SK-N-SH (cell line): ENCODE measurements around the gene CRB1. TPM values are rescaled to one million over a fixed set of nuclear protein-coding genes. Genes with fewer than 3 reads are reported as not detected.

Experiments used
- CTCF ChIA-PET: fragments of 300-600, 350-600 bp; formaldehyde crosslinking; extraction: SDS; loops from one replicate; lab custom pipeline; 2021; lab: Yijun Ruan, JAX
- POLR2A ChIA-PET: fragments of 350-600 bp; sonication (Branson Sonifier 250); formaldehyde crosslinking; extraction: SDS; loops from one replicate; lab custom pipeline; 2020; ENCODE audit warnings: antibody characterized with exemption, inconsistent platforms; lab: Yijun Ruan, JAX
- DNase-seq: peaks from one replicate; pipeline ENCODE4 v3.0.0; 2012
- H2AFZ ChIP-seq: fragments of 200-600 bp; sonication (generic); 2 replicates; pipeline ENCODE4 v1.8.1; 2016; ENCODE audit warnings: antibody characterized with exemption, mild to moderate bottlenecking, low read depth
- H3F3A ChIP-seq: fragments of 200-600 bp; sonication (generic); replicated peaks from 2 replicates; pipeline ENCODE3; 2016; ENCODE audit warnings: antibody characterized with exemption, mild to moderate bottlenecking; ENCODE audit not compliant: insufficient read depth
- H3K27ac ChIP-seq, 2 experiments: fragments of 200-500 bp in 1 of 2; fragments of 200-600 bp in 1 of 2; sonication (Bioruptor generic) in 1 of 2; sonication (generic), shearing (Covaris generic) in 1 of 2; 2 replicates each; pipeline versions ENCODE4 v1.5.1 to v1.6.1; 2014 to 2016; ENCODE audit warnings: low read depth in 2 of 2, inconsistent platforms in 1 of 2, low read length in 1 of 2, mild to moderate bottlenecking in 1 of 2, mixed read lengths in 1 of 2
- H3K27me3 ChIP-seq: fragments of 200-600 bp; sonication (generic), shearing (Covaris generic); 2 replicates; pipeline ENCODE4 v1.6.1; 2016; ENCODE audit warnings: mixed run types; ENCODE audit not compliant: insufficient read depth
- H3K36me3 ChIP-seq, 2 experiments: fragments of 200-500 bp in 1 of 2; fragments of 200-600 bp in 1 of 2; sonication (Bioruptor generic) in 1 of 2; sonication (generic) in 1 of 2; replicated peaks in 1 of 2; 2 replicates each; pipeline versions ENCODE3 to v1.5.1; 2014 to 2016; ENCODE audit warnings: low read length in 1 of 2, mild to moderate bottlenecking in 1 of 2; ENCODE audit not compliant: insufficient read depth in 2 of 2, control insufficient read depth in 1 of 2
- H3K4me1 ChIP-seq, 2 experiments: fragments of 200-500 bp in 1 of 2; fragments of 200-600 bp in 1 of 2; sonication (Bioruptor generic) in 1 of 2; sonication (generic), shearing (Covaris generic) in 1 of 2; 2 replicates each; pipeline versions ENCODE4 v1.5.1 to v1.6.1; 2014 to 2016; ENCODE audit warnings: low read depth in 1 of 2, low read length in 1 of 2, mixed run types in 1 of 2; ENCODE audit not compliant: insufficient read depth in 2 of 2, control insufficient read depth in 1 of 2
- H3K4me2 ChIP-seq: fragments of 200-600 bp; sonication (generic), shearing (Covaris generic); 2 replicates; pipeline ENCODE4 v1.6.1; 2017; ENCODE audit warnings: mixed run types
- H3K4me3 ChIP-seq, 2 experiments: fragments of 200-500 bp in 1 of 2; fragments of 200-600 bp in 1 of 2; sonication (Bioruptor generic) in 1 of 2; sonication (generic), shearing (Covaris generic) in 1 of 2; 2 replicates each; pipeline versions ENCODE4 v1.5.1 to v1.8.1; 2014 to 2016; ENCODE audit warnings: low read depth in 2 of 2, inconsistent platforms in 1 of 2, low read length in 1 of 2, mild to moderate bottlenecking in 1 of 2, mixed read lengths in 1 of 2, moderate library complexity in 1 of 2
- H3K79me2 ChIP-seq: fragments of 200-600 bp; sonication (generic); 2 replicates; pipeline ENCODE4 v1.8.1; 2017; ENCODE audit warnings: mild to moderate bottlenecking; ENCODE audit not compliant: insufficient read depth
- H3K9ac ChIP-seq: fragments of 200-600 bp; sonication (generic); 2 replicates; pipeline ENCODE4 v1.6.1; 2017; ENCODE audit warnings: mixed run types
- H3K9me2 ChIP-seq: fragments of 200-600 bp; sonication (generic); 2 replicates; pipeline ENCODE4 v1.6.1; 2017; ENCODE audit warnings: mixed run types
- H3K9me3 ChIP-seq: fragments of 200-600 bp; sonication (generic); 2 replicates; pipeline ENCODE4 v1.6.1; 2017; ENCODE audit warnings: mixed run types, mild to moderate bottlenecking, moderate library complexity
- H4K20me1 ChIP-seq: fragments of 200-600 bp; sonication (generic); 2 replicates; pipeline ENCODE4 v1.6.1; 2017; ENCODE audit warnings: mild to moderate bottlenecking, mixed run types; ENCODE audit not compliant: insufficient read depth
- CHD2 ChIP-seq: fragments of 150-350 bp; IDR thresholded peaks from 2 replicates; pipeline ENCODE4 v1.6.1; 2018; ENCODE audit warnings: low read length; ENCODE audit not compliant: partially characterized antibody
- EP300 ChIP-seq, 2 experiments: IDR thresholded peaks; 2 replicates each; pipeline versions ENCODE4 v1.4.0 to v1.6.1; 2012; ENCODE audit warnings: borderline replicate concordance in 1 of 2, low read depth in 1 of 2, low read length in 1 of 2
- FOXM1 ChIP-seq: IDR thresholded peaks from 2 replicates; pipeline ENCODE4 v1.4.0; 2012; ENCODE audit warnings: low read depth, mild to moderate bottlenecking
- GABPA ChIP-seq: IDR thresholded peaks from 2 replicates; pipeline ENCODE4 v1.4.0; 2012; ENCODE audit warnings: low read depth, mild to moderate bottlenecking
- JUND ChIP-seq: IDR thresholded peaks from 2 replicates; pipeline ENCODE4 v1.4.0; 2012
- POLR2AphosphoS5 ChIP-seq: IDR thresholded peaks from 2 replicates; pipeline ENCODE4 v1.6.1; 2012; ENCODE audit warnings: low read depth, low read length
- SIN3A ChIP-seq: IDR thresholded peaks from 2 replicates; pipeline ENCODE4 v1.6.1; 2012; ENCODE audit warnings: low read depth, mild to moderate bottlenecking, low read length, moderate library complexity, borderline replicate concordance
- TEAD4 ChIP-seq: IDR thresholded peaks from 2 replicates; pipeline ENCODE4 v1.4.0; 2012; ENCODE audit warnings: mild to moderate bottlenecking, borderline replicate concordance; ENCODE audit not compliant: insufficient read depth
- USF2 ChIP-seq: fragments of 150-350 bp; IDR thresholded peaks from 2 replicates; pipeline ENCODE4 v1.6.1; 2017; ENCODE audit warnings: antibody characterized with exemption, low read length, low read depth, borderline replicate concordance
- WGBS: methylation state at CpG from one replicate; pipeline ENCODE4 v1.1.6; 2017; ENCODE audit warnings: low lambda C conversion rate; 5-methylcytosine and 5-hydroxymethylcytosine counted together
- polyA plus RNA-seq, 3 experiments: library from polyadenylated mRNA; depleted of rRNA; stranded (reverse); fragments of >200 nt; gene quantifications; 2 replicates each; pipeline ENCODE4 v1.2.3, GENCODE V29; 2012

The CRB1 gene
- polyA plus RNA-seq, 1 of the 3 experiments (the other 2 are of a cell fraction) = 0.13 TPM

GRCh38 chr1:197358959-197359358 is 90.9 kb downstream of the CRB1 start:
- CTCF ChIA-PET = interaction anchor here (0.6 to 6.9 kb wide), 7 partner anchors 16 to 1108 kb away, joined by 3 to 99 read pairs (median 3); no protein-coding TSS in a partner anchor
- WGBS = 7% methylated on average over 1 of the region's 1 CpG
- H2AFZ ChIP-seq = no peak overlapping the region

GRCh38 chr1:197360068-197360467 is 92.0 kb downstream of the CRB1 start:
- no peak overlapping the region for H3K4me3 ChIP-seq
- no peak overlapping the region for H3K4me2 ChIP-seq
- no peak overlapping the region for H2AFZ ChIP-seq
- 87% methylated on average over 5 of the region's 5 CpGs for WGBS
- no peak overlapping the region for H3K9ac ChIP-seq
- TF ChIP-seq TEAD4 = no peak
- ChIA-PET CTCF (interaction anchor here (1.0 kb wide), 2 partner anchors 33 to 180 kb away, joined by 3 to 5 read pairs; no protein-coding TSS in a partner anchor), POLR2A (no interaction called here)
- H3K36me3 ChIP-seq = no peaks in the 10 kb centered on the region
- no peaks in the 10 kb centered on the region for H3K9me3 ChIP-seq
- no peak overlapping the region for H3K27ac ChIP-seq
- no peaks in the 10 kb centered on the region for H3F3A ChIP-seq
- H3K79me2 ChIP-seq = no peaks in the 10 kb centered on the region
- H3K9me2 ChIP-seq = no peaks in the 10 kb centered on the region
- no peaks in the 10 kb centered on the region for H4K20me1 ChIP-seq
- DNase-seq = no peak
- no peaks in the 10 kb centered on the region for H3K27me3 ChIP-seq
- no peaks in the 10 kb centered on the region for H3K4me1 ChIP-seq

More at GRCh38 chr1:197358959-197359358, 90.9 kb downstream of the CRB1 start:
- Histone ChIP-seq H3K27ac (no peak overlapping the region), H3K9me2 (no peaks in the 10 kb centered on the region), H3K4me2 (no peak overlapping the region), H3K9me3 (no peaks in the 10 kb centered on the region), H3K4me3 (no peak overlapping the region), H3K79me2 (no peaks in the 10 kb centered on the region), H3K9ac (no peak overlapping the region), H3K36me3 (no peaks in the 10 kb centered on the region), H3K4me1 (no peaks in the 10 kb centered on the region), H3K27me3 (no peaks in the 10 kb centered on the region), H3F3A (no peaks in the 10 kb centered on the region), H4K20me1 (no peaks in the 10 kb centered on the region)
- POLR2A ChIA-PET = no interaction called here
- no peak for DNase-seq
- TF ChIP-seq GABPA = no peak

- no peaks in the 10 kb centered on the region for H3K79me2 ChIP-seq
- H3K4me3 ChIP-seq = no peak overlapping the region
- H3K27me3 ChIP-seq = no peaks in the 10 kb centered on the region
- H3K9ac ChIP-seq = no peak overlapping the region
- POLR2A ChIA-PET = no interaction called here
- no peaks in the 10 kb centered on the region for H3K9me2 ChIP-seq
- no peaks in the 10 kb centered on the region for H3K36me3 ChIP-seq
- DNase-seq = no peak
- H3K9me3 ChIP-seq = no peaks in the 10 kb centered on the region
- no peak overlapping the region for H2AFZ ChIP-seq
- H3K4me1 ChIP-seq = no peaks in the 10 kb centered on the region
- H3K4me2 ChIP-seq = no peak overlapping the region
- no peaks in the 10 kb centered on the region for H4K20me1 ChIP-seq
- CTCF ChIA-PET = interaction anchor here (1.5 kb wide), 1 partner anchor 182 kb away, joined by 3 read pairs; no protein-coding TSS in a partner anchor
- no peak overlapping the region for H3K27ac ChIP-seq
- no peaks in the 10 kb centered on the region for H3F3A ChIP-seq
- TF ChIP-seq EP300 (IDR thresholded peaks at IDR 0.05; ENCODE audit: borderline replicate concordance in 1 of 2, low read depth in 1 of 2, low read length in 1 of 2) (no peak), JUND (no peak)
Observed at GRCh38 chr1:197362871-197363270, 94.8 kb downstream of the CRB1 start.

- ChIA-PET POLR2A (no interaction called here), CTCF (interaction anchor here (1.5 kb wide), 1 partner anchor 183 kb away, joined by 3 read pairs; no protein-coding TSS in a partner anchor)
- Histone ChIP-seq H3K9me3 (no peaks in the 10 kb centered on the region), H3K27ac (no peak overlapping the region), H3K9ac (no peak overlapping the region), H3K79me2 (no peaks in the 10 kb centered on the region)
- TF ChIP-seq FOXM1 = no peak
- no peak for TF ChIP-seq USF2
- no peak for TF ChIP-seq CHD2
- no peak for TF ChIP-seq SIN3A
- TF ChIP-seq POLR2AphosphoS5 = no peak
- TF ChIP-seq, all 33 proteins: peak for 0
- H4K20me1 ChIP-seq = no peaks in the 10 kb centered on the region
- no peak overlapping the region for H2AFZ ChIP-seq
- no peaks in the 10 kb centered on the region for H3K36me3 ChIP-seq
- DNase-seq = no peak
- H3K27me3 ChIP-seq = no peaks in the 10 kb centered on the region
- no peak overlapping the region for H3K4me3 ChIP-seq
- no peaks in the 10 kb centered on the region for H3K4me1 ChIP-seq
- H3K9me2 ChIP-seq = no peaks in the 10 kb centered on the region
- 82% methylated on average over 14 of the region's 14 CpGs for WGBS
- no peaks in the 10 kb centered on the region for H3F3A ChIP-seq
- H3K4me2 ChIP-seq = no peak overlapping the region
Observed at GRCh38 chr1:197363855-197364254, 95.8 kb downstream of the CRB1 start.
